NT2/D1 (cell line): ENCODE measurements around the gene SERTAD1.
"Not testable (repeated sequence)": the region's sequence is repeated elsewhere in the genome, so short reads cannot be mapped to it uniquely, and the experiment has no call there.

Experiments used
- DNase-seq: peaks from one replicate; pipeline ENCODE4 v3.0.0-alpha.2; 2011; ENCODE audit warnings: low read depth, low spot score
- H3K27me3 ChIP-seq: 2 replicates; pipeline ENCODE4 v1.6.0; 2011; ENCODE audit warnings: mild to moderate bottlenecking; ENCODE audit not compliant: insufficient read length, insufficient read depth
- H3K36me3 ChIP-seq: 2 replicates; pipeline ENCODE4 v1.6.1; 2011; ENCODE audit warnings: mild to moderate bottlenecking, low read length, mixed read lengths; ENCODE audit not compliant: insufficient read depth, insufficient read length
- H3K4me1 ChIP-seq: 2 replicates; pipeline ENCODE4 v1.5.1; 2011; ENCODE audit not compliant: insufficient read depth, insufficient read length
- H3K4me3 ChIP-seq: 2 replicates; pipeline ENCODE4 v1.5.1; 2011; ENCODE audit warnings: low read depth; ENCODE audit not compliant: insufficient read length
- H3K9ac ChIP-seq: 2 replicates; pipeline ENCODE4 v1.6.0; 2011; ENCODE audit warnings: low read depth; ENCODE audit not compliant: insufficient read length
- H3K9me3 ChIP-seq: 2 replicates; pipeline ENCODE4 v1.5.1; 2011; ENCODE audit warnings: mild to moderate bottlenecking, low read length; ENCODE audit not compliant: insufficient read depth
- SUZ12 ChIP-seq: IDR thresholded peaks from 2 replicates; pipeline ENCODE4 v1.6.1; 2011; ENCODE audit not compliant: insufficient read length, insufficient read depth; ENCODE audit errors: extremely low read depth
- YY1 ChIP-seq: IDR thresholded peaks from 2 replicates; pipeline ENCODE4 v1.6.1; 2011; ENCODE audit not compliant: insufficient read length, insufficient read depth
- ZNF274 ChIP-seq: IDR thresholded peaks from 2 replicates; pipeline ENCODE4 v1.6.1; 2011; ENCODE audit warnings: mild to moderate bottlenecking, low read depth, low read length

SERTAD1 gene

DNA sequence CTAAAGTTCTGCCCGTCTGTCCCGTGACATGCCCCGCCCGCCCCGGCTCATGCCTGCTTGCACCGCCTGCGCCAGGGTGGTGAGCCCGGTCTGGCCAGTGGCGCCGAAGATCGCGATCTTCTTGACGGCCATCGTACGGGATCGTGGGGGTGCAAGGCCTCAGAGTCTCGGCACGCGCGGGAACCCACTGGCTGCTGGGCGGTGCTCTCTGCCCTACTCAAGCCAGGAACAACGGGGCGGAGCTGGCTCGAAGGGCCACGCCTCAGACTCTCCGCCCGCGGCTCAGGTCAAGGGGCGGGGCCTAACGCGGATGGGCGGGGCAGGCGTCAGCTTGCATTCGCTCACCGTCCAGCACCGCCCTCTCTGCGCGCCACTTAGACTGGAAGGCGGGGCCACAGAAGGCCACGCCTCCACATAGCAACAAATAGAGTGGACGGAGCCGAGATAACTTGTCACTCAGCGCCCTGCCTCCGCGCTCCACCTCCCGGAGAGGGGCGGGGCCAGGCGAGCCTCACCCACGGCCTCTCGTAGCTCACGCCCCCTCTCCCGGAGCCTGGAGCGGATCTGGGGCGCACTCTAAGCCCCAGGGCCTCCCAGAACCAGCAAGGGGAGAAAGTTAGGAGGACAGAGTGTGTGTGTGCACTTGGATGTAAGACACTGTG lies 39.9 kb upstream of the SERTAD1 start, which contains the start of gene BLVRB:
BLVRB (minus strand) TSS at position 189 of the 662 bp plus-strand sequence; CDS start at position 132, 57 bp downstream.
- Histone ChIP-seq H3K4me3 (peak within 1 kb of the TSS; percentile 62), H3K36me3 (no peaks in the 10 kb centered on the region), H3K9me3 (no peaks in the 10 kb centered on the region), H3K9ac (peak within 1 kb of the TSS; percentile 64), H3K27me3 (peaks cover 29% of the 10 kb centered on the region), H3K4me1 (peaks cover 10% of the 10 kb centered on the region)
- DNase-seq = peak; percentile 94
- no peak for TF ChIP-seq SUZ12
- TF ChIP-seq ZNF274 = no peak
- no peak for TF ChIP-seq YY1

- DNase-seq = no peak
- TF ChIP-seq SUZ12 = no peak
- TF ChIP-seq ZNF274 = no peak
- no peak for TF ChIP-seq YY1
- H3K4me1 ChIP-seq = peaks cover 10% of the 10 kb centered on the region
- peak overlapping the region; percentile 62 for H3K4me3 ChIP-seq
- H3K36me3 ChIP-seq = no peaks in the 10 kb centered on the region
- H3K9ac ChIP-seq = peak overlapping the region; percentile 64
- no peaks in the 10 kb centered on the region for H3K9me3 ChIP-seq
- H3K27me3 ChIP-seq = peaks cover 29% of the 10 kb centered on the region
Observed at GRCh38 chr19:40465025-40465556, 39.3 kb upstream of the SERTAD1 start.

- Histone ChIP-seq H3K4me1 (peaks cover 10% of the 10 kb centered on the region), H3K9ac (peak overlapping the region; percentile 64), H3K36me3 (no peaks in the 10 kb centered on the region), H3K4me3 (peak overlapping the region; percentile 62), H3K27me3 (peaks cover 29% of the 10 kb centered on the region), H3K9me3 (no peaks in the 10 kb centered on the region)
- TF ChIP-seq YY1 (no peak), SUZ12 (no peak), ZNF274 (no peak)
- DNase-seq = no peak
Observed at GRCh38 chr19:40464059-40465024, 38.5 kb upstream of the SERTAD1 start.

DNA sequence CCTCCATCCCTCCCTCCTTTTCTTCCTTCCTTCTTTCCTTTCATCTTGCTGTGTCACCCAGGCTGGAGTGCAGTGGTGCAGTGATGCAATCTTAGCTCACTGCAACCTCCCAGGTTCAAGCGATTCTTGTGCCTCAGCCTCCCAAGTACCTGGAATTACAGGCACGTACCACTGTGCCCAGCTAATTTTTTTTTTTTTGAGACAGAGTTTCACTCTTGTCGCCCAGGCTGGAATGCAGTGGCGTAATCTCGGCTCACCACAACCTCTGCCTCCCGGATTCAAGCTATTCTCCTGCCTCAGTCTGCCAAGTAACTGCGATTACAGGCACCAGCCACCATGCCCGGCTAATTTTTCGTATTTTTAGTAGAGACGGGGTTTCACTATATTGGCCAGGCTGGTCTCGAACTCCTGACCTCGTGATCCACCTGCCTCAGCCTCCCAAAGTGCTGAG lies 37.8 kb upstream of the SERTAD1 start:
- DNase-seq, H3K36me3 ChIP-seq, H3K9me3 ChIP-seq, H3K4me1 ChIP-seq, H3K9ac ChIP-seq, H3K4me3 ChIP-seq: not testable (repeated sequence)
- H3K27me3 ChIP-seq = peaks cover 26% of the 10 kb centered on the region

DNA sequence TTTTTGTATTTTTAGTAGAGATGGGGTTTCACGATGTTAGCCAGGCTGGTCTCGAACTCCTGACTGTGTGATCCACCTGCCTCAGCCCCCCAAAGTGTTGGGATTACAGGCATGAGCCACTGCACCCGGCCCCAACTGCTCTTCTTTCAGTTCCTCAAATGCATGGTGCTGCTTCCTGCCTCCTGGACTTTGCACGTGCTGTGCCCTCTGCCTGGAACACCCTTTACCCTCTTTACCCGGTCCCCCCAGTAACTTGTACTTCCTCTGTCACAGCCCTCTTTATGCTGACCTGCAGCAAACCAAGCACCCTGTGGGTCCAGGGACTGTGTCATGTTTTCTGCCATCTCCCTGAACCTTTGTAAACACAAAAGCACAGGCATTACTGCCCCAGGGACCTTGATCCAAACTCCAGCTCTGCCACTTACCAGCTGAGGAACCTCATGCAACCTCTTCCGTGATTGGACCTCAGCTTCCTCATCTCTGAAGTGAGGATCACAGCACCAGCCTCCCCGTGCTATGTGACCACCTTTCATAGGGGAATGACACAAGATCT lies 36.0 kb upstream of the SERTAD1 start:
- Histone ChIP-seq H3K4me3 (no peak overlapping the region), H3K9me3 (no peaks in the 10 kb centered on the region), H3K4me1 (peaks cover 8% of the 10 kb centered on the region), H3K27me3 (peaks cover 9% of the 10 kb centered on the region), H3K9ac (no peak overlapping the region), H3K36me3 (peaks cover 4% of the 10 kb centered on the region)
- TF ChIP-seq YY1 (no peak), SUZ12 (no peak), ZNF274 (no peak)
- no peak for DNase-seq

DNA sequence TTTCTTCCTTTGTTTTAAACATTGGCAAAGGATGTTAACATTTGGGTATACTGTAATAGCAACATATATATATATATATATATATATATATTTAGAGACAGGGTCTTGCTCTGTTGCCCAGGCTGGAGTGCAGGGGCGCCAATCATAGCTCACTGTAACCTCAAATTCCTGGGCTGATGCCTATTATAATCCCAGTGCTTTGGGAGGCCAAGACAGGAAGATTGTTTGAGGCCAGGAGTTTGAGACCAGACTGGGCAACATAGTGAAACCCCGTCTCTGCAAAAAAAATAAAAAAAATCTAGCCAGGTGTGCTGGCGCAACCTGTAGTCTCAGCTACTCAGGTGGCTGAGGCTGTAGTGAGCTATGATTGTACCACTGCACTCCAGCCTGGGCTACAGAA lies 34.4 kb upstream of the SERTAD1 start:
- Histone ChIP-seq H3K36me3 (peaks cover 4% of the 10 kb centered on the region), H3K9me3 (no peaks in the 10 kb centered on the region), H3K27me3 (no peaks in the 10 kb centered on the region), H3K4me1 (no peaks in the 10 kb centered on the region), H3K4me3 (no peak overlapping the region), H3K9ac (no peak overlapping the region)
- TF ChIP-seq ZNF274 = no peak
- TF ChIP-seq YY1 = no peak
- TF ChIP-seq SUZ12 = no peak
- no peak for DNase-seq

DNA sequence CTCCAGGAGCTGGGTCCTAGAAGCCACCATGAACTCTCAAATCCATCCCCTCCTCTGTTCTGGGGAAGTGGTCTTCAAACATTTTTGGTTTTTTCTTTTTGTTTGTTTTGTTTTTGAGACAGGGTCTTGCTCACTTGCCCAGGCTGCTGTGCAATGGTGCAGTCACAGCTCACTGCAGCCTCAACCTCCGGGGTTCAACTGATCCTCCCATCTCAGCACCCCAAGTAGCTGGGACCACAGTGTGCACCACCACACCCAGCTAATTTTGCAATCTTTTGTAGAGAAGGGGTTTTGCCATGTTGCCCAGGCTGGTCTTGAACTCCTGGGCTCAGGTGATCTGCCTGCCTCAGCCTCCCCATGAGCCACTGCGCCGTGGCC lies 32.8 kb upstream of the SERTAD1 start:
- Histone ChIP-seq H3K9ac (no peak overlapping the region), H3K36me3 (peaks cover 4% of the 10 kb centered on the region), H3K4me3 (no peak overlapping the region), H3K27me3 (no peaks in the 10 kb centered on the region), H3K4me1 (no peaks in the 10 kb centered on the region), H3K9me3 (no peaks in the 10 kb centered on the region)
- DNase-seq = no peak
- TF ChIP-seq YY1 = no peak
- no peak for TF ChIP-seq ZNF274
- no peak for TF ChIP-seq SUZ12
